Kidney epithelial cell (primary cell): ENCODE data around the gene DUSP6. TPM values are rescaled to one million over a fixed set of nuclear protein-coding genes. Genes with fewer than 3 reads are reported as not detected.

ENCODE experiments used
- DNase-seq: peaks from one replicate; pipeline ENCODE4 v3.0.0-alpha.2; 2010; ENCODE audit warnings: low read depth
- H3K27me3 ChIP-seq: 2 replicates; pipeline ENCODE4 v1.6.0; 2011; ENCODE audit warnings: low read length; ENCODE audit not compliant: control insufficient read depth, insufficient read depth
- H3K36me3 ChIP-seq: 2 replicates; pipeline ENCODE4 v1.5.1; 2011; ENCODE audit warnings: low read length; ENCODE audit not compliant: control insufficient read depth, insufficient read depth
- H3K4me3 ChIP-seq: 2 replicates; pipeline ENCODE4 v1.5.1; 2011; ENCODE audit warnings: low read depth, mild to moderate bottlenecking, control low read depth, low read length
- CTCF ChIP-seq: IDR thresholded peaks from 2 replicates; pipeline ENCODE4 v1.5.1; 2011; ENCODE audit warnings: mild to moderate bottlenecking, moderate library complexity, low read length, control low read depth, inconsistent platforms; ENCODE audit not compliant: insufficient read depth, poor library complexity, severe bottlenecking
- total RNA-seq: library from RNA; depleted of rRNA; stranded (reverse); fragments of >200 nt; gene quantifications from 2 replicates; pipeline ENCODE4 v1.2.3, GENCODE V29; 2015

DUSP6 gene
- total RNA-seq, 1 donor from 2014 or later: 43.1 TPM

- DNase-seq: no peak
- H3K4me3 ChIP-seq: no peak overlapping the region
- no peaks in the 10 kb centered on the region for H3K27me3 ChIP-seq
- no peaks in the 10 kb centered on the region for H3K36me3 ChIP-seq
- TF ChIP-seq CTCF: no peak
Measured at GRCh38 chr12:89335452-89336244, 16.7 kb downstream of the DUSP6 start.

DNA sequence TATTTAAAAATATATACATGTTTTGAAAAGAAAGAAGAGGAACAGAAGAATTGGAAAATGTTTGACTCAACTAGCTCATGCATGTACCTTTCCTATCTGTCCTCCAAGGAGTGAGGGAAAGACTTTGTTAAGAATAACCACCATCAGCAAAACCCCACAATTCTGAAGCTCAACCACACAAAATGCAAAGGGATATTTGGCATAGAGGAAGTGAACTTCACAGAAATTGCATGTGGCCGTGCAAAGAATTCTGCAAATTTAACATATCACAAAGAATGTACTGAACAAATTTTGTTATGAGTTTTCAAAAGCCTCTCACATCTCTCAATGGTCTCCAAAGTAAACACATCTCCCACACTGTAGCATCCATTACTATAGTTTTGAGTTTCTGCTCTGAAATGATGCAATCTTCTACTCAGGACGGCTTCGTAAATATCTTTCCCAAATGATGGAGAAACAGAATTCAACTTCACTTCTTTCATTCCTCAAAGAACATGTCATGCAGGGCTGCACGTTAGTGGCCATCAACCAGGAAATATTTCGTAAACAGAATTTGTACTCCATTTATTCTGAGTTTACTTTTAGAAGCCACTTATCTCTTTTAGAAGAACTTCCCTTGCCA lies 17.6 kb downstream of the DUSP6 start:
- no peaks in the 10 kb centered on the region for H3K36me3 ChIP-seq
- DNase-seq: no peak
- TF ChIP-seq CTCF: no peak
- H3K27me3 ChIP-seq: no peaks in the 10 kb centered on the region
- H3K4me3 ChIP-seq: no peak overlapping the region

- TF ChIP-seq CTCF: no peak
Measured at GRCh38 chr12:89333564-89334252, 18.6 kb downstream of the DUSP6 start.

DNA sequence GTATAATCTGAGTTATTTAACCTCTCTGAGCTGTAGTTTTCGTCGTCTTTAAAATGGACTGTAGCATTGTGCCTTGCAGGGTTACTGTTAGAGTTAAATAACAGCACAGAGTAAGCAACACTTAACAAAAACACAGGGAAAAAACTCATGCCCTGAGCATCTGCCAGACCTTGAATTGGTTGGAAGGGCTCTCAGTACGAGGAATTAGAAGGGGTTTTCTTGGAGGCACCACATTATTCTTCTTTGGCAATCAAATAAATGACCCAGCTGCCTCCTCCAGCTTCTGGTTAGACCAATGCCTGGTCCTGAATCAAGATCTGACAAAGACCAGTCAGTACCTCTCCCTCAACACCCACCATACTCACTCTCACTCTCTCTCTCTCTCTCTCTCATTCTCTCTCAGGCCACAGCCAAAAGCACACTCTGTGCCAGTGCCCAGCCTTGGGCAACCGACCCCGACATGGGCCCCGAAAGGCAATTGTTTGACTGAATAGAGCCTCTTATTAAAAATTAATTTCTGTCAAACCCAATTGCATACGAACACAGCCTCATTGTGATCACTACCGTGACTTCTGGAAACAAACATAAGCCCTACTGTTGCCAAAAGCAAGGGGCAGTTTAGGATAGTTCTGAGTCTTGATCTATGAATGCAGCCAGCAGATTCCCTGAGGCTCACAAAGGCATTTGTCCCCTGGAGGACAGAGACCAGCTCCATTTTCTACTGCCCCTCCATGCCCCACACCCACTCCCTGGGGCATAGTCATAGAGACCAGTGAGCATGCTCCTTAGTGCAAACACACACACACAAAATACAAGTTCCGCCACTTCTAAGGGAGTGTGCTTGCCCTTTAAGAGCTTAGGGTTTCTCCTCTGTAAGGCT lies 23.9 kb downstream of the DUSP6 start:
- TF ChIP-seq CTCF: no peak
- Histone ChIP-seq H3K27me3 (no peaks in the 10 kb centered on the region), H3K36me3 (no peaks in the 10 kb centered on the region), H3K4me3 (no peak overlapping the region)
- no peak for DNase-seq

More at GRCh38 chr12:89333564-89334252, 18.6 kb downstream of the DUSP6 start:
- Histone ChIP-seq H3K36me3 (no peaks in the 10 kb centered on the region), H3K4me3 (no peak overlapping the region), H3K27me3 (no peaks in the 10 kb centered on the region)
- no peak for DNase-seq

GRCh38 chr12:89327486-89328094 lies 24.7 kb downstream of the DUSP6 start:
- DNase-seq: no peak
- no peak for TF ChIP-seq CTCF
- Histone ChIP-seq H3K27me3 (no peaks in the 10 kb centered on the region), H3K36me3 (no peaks in the 10 kb centered on the region), H3K4me3 (no peak overlapping the region)
